ENCODE data around the gene MMAA. TPM values are rescaled to one million over a fixed set of nuclear protein-coding genes. Genes with fewer than 3 reads are reported as not detected.

Gene MMAA
- total RNA-seq, 1 donor = 4.3 TPM

- Histone ChIP-seq H4K20me1 (ENCODE audit: insufficient read depth, low read length) (no peaks in the 10 kb centered on the region), H3K27ac (ENCODE audit: low read depth, low read length) (no peak overlapping the region), H3K27me3 (ENCODE audit: insufficient read depth, low read length) (peaks cover 6% of the 10 kb centered on the region), H3K36me3 (ENCODE audit: insufficient read depth, low read length) (no peaks in the 10 kb centered on the region), H3K4me1 (ENCODE audit: insufficient read depth, low read length) (no peaks in the 10 kb centered on the region), H3K79me2 (ENCODE audit: insufficient read depth, low read length) (no peaks in the 10 kb centered on the region), H2AFZ (ENCODE audit: low read length) (no peak overlapping the region), H3K4me2 (ENCODE audit: insufficient read depth, low read length) (no peak overlapping the region), H3K4me3 (ENCODE audit: insufficient read depth, low read length) (no peak overlapping the region), H3K9me3 (ENCODE audit: low read depth, low read length) (no peaks in the 10 kb centered on the region)
- TF ChIP-seq CTCF (IDR thresholded peaks at IDR 0.05; ENCODE audit: extremely low read depth, low read depth, low read length) = no peak
- no peak for DNase-seq (ENCODE audit: insufficient read length, low spot score, missing footprints)
Measured at GRCh38 chr4:145605941-145606340, 13.2 kb upstream of the MMAA start.

- Histone ChIP-seq H2AFZ (ENCODE audit: low read length) (no peak overlapping the region), H3K4me2 (ENCODE audit: insufficient read depth, low read length) (no peak overlapping the region), H4K20me1 (ENCODE audit: insufficient read depth, low read length) (no peaks in the 10 kb centered on the region), H3K79me2 (ENCODE audit: insufficient read depth, low read length) (no peaks in the 10 kb centered on the region), H3K27me3 (ENCODE audit: insufficient read depth, low read length) (no peaks in the 10 kb centered on the region), H3K36me3 (ENCODE audit: insufficient read depth, low read length) (no peaks in the 10 kb centered on the region), H3K27ac (ENCODE audit: low read depth, low read length) (no peak overlapping the region), H3K4me3 (ENCODE audit: insufficient read depth, low read length) (no peak overlapping the region), H3K9me3 (ENCODE audit: low read depth, low read length) (no peaks in the 10 kb centered on the region), H3K4me1 (ENCODE audit: insufficient read depth, low read length) (no peaks in the 10 kb centered on the region)
- TF ChIP-seq CTCF (IDR thresholded peaks at IDR 0.05; ENCODE audit: extremely low read depth, low read depth, low read length) = peak; percentile 81
- DNase-seq (ENCODE audit: insufficient read length, low spot score, missing footprints) = no peak
Measured at GRCh38 chr4:145609481-145610427, 9.4 kb upstream of the MMAA start.

- DNase-seq (ENCODE audit: insufficient read length, low spot score, missing footprints) = no peak
- no peaks in the 10 kb centered on the region for H3K9me3 ChIP-seq (ENCODE audit: low read depth, low read length)
- H3K4me2 ChIP-seq (ENCODE audit: insufficient read depth, low read length) = no peak overlapping the region
- H2AFZ ChIP-seq (ENCODE audit: low read length) = no peak overlapping the region
- no peak for TF ChIP-seq CTCF (IDR thresholded peaks at IDR 0.05; ENCODE audit: extremely low read depth, low read depth, low read length)
- no peak overlapping the region for H3K27ac ChIP-seq (ENCODE audit: low read depth, low read length)
- H4K20me1 ChIP-seq (ENCODE audit: insufficient read depth, low read length) = no peaks in the 10 kb centered on the region
- H3K79me2 ChIP-seq (ENCODE audit: insufficient read depth, low read length) = peaks cover 11% of the 10 kb centered on the region
- no peaks in the 10 kb centered on the region for H3K27me3 ChIP-seq (ENCODE audit: insufficient read depth, low read length)
- peaks cover 5% of the 10 kb centered on the region for H3K4me1 ChIP-seq (ENCODE audit: insufficient read depth, low read length)
- H3K36me3 ChIP-seq (ENCODE audit: insufficient read depth, low read length) = no peaks in the 10 kb centered on the region
- H3K4me3 ChIP-seq (ENCODE audit: insufficient read depth, low read length) = no peak overlapping the region
Measured at GRCh38 chr4:145613566-145614232, 5.5 kb upstream of the MMAA start.

GRCh38 chr4:145614233-145614610 lies 5.0 kb upstream of the MMAA start:
- no peak overlapping the region for H3K4me2 ChIP-seq (ENCODE audit: insufficient read depth, low read length)
- no peak for TF ChIP-seq CTCF (IDR thresholded peaks at IDR 0.05; ENCODE audit: extremely low read depth, low read depth, low read length)
- no peaks in the 10 kb centered on the region for H4K20me1 ChIP-seq (ENCODE audit: insufficient read depth, low read length)
- no peak overlapping the region for H2AFZ ChIP-seq (ENCODE audit: low read length)
- H3K36me3 ChIP-seq (ENCODE audit: insufficient read depth, low read length) = no peaks in the 10 kb centered on the region
- H3K27me3 ChIP-seq (ENCODE audit: insufficient read depth, low read length) = no peaks in the 10 kb centered on the region
- peaks cover 15% of the 10 kb centered on the region for H3K79me2 ChIP-seq (ENCODE audit: insufficient read depth, low read length)
- H3K4me1 ChIP-seq (ENCODE audit: insufficient read depth, low read length) = peaks cover 5% of the 10 kb centered on the region
- DNase-seq (ENCODE audit: insufficient read length, low spot score, missing footprints) = no peak
- H3K27ac ChIP-seq (ENCODE audit: low read depth, low read length) = no peak overlapping the region
- H3K9me3 ChIP-seq (ENCODE audit: low read depth, low read length) = no peaks in the 10 kb centered on the region
- no peak overlapping the region for H3K4me3 ChIP-seq (ENCODE audit: insufficient read depth, low read length)

Data from osteoblast (primary cell).